ENCODE measurements around the gene ELP4.

The ELP4 gene

GRCh38 chr11:31827455-31828206, 318.1 kb downstream of the ELP4 start:
- no peak for DNase-seq

GRCh38 chr11:31828217-31828616, 318.6 kb downstream of the ELP4 start:
- DNase-seq, result no peak

GRCh38 chr11:31830406-31830805, 320.8 kb downstream of the ELP4 start:
- DNase-seq, result no peak

- no peak for DNase-seq
Observed at GRCh38 chr11:31834237-31834636, 324.7 kb downstream of the ELP4 start.
